ENCODE data around the gene ITPKA. TPM values are rescaled to one million over a fixed set of nuclear protein-coding genes. Genes with fewer than 3 reads are reported as not detected.

Gene ITPKA
- total and polyA plus RNA-seq, 12 donors: 0.55 to 6.8 (median 1.6) TPM

- Histone ChIP-seq H3K36me3 (no peaks in the 10 kb centered on the region), H3K27me3 (peaks cover 7 to 82% (median 61%) of the 10 kb centered on the region in 7 donors), H3K4me3 (peak overlapping the region in 9 of 10 donors; percentile 47 to 91 (median 69)), H3K4me1 (peaks cover 7 to 41% (median 34%) of the 10 kb centered on the region in 9 donors), H3K27ac (no peak overlapping the region), H3K9me3 (no peaks in the 10 kb centered on the region)
- no peak for TF ChIP-seq CTCF (IDR thresholded peaks at IDR 0.05)
- 1% methylated on average over 19 to 41 of the region's 41 CpGs for WGBS, 2 donors
- DNase-seq: no peak
- ATAC-seq: no peak
- intact Hi-C loops (cut with DNase I): loop anchor here in 2 of 10 donors (5.0 to 10.0 kb wide), 2 partner anchors 61 to 208 kb away; partner anchors contain the start of gene TYRO3 (in 1 of the 2)
Observed at GRCh38 chr15:41493902-41494189, 172 bp downstream of the ITPKA start.

GRCh38 chr15:41494190-41494921, 682 bp downstream of the ITPKA start:
- ATAC-seq: peak in 1 of 8 donors; percentile 3
- WGBS, 2 donors: 2% methylated on average over 73 to 75 of the region's 77 CpGs
- Histone ChIP-seq H3K27me3 (peaks cover 7 to 87% (median 61%) of the 10 kb centered on the region in 7 donors), H3K27ac (no peak overlapping the region), H3K9me3 (no peaks in the 10 kb centered on the region), H3K4me1 (peaks cover 7 to 41% (median 34%) of the 10 kb centered on the region in 9 donors), H3K36me3 (no peaks in the 10 kb centered on the region), H3K4me3 (peak overlapping the region in 9 of 10 donors; percentile 47 to 91 (median 69))
- TF ChIP-seq CTCF (IDR thresholded peaks at IDR 0.05): peak in 1 of 9 donors; percentile 5
- intact Hi-C loops (cut with DNase I): loop anchor here in 2 of 10 donors (5.0 to 10.0 kb wide), 2 partner anchors 60 to 208 kb away; partner anchors contain the start of gene TYRO3 (in 1 of the 2)
- DNase-seq: no peak

- H3K27me3 ChIP-seq: peaks cover 7 to 95% (median 63%) of the 10 kb centered on the region in 7 donors
- H3K4me1 ChIP-seq: peaks cover 7 to 41% (median 34%) of the 10 kb centered on the region in 9 donors
- no peaks in the 10 kb centered on the region for H3K36me3 ChIP-seq
- ATAC-seq (peak in 3 of 8 donors; percentile 3 to 12 (median 5)), DNase-seq (no peak)
- no peaks in the 10 kb centered on the region for H3K9me3 ChIP-seq
- H3K4me3 ChIP-seq: peak overlapping the region in 9 of 10 donors; percentile 47 to 91 (median 69)
- 7 to 13% methylated on average over 55 to 60 of the region's 60 CpGs for WGBS, 2 donors
- TF ChIP-seq CTCF (IDR thresholded peaks at IDR 0.05): no peak
- intact Hi-C loops (cut with DNase I): loop anchor here in 2 of 10 donors (5.0 to 10.0 kb wide), 2 partner anchors 60 to 207 kb away; partner anchors contain the start of gene TYRO3 (in 1 of the 2)
- H3K27ac ChIP-seq: no peak overlapping the region
Observed at GRCh38 chr15:41494922-41495735, 1.5 kb downstream of the ITPKA start.
